WTC11 (cell line): ENCODE data around the gene RUNX1. TPM values are rescaled to one million over a fixed set of nuclear protein-coding genes. Genes with fewer than 3 reads are reported as not detected.
"Not testable (repeated sequence)": the region's sequence is repeated elsewhere in the genome, so short reads cannot be mapped to it uniquely, and the experiment has no call there.

Experiments used
- ATAC-seq: fragments of 200-7000 bp; cut with Tn5 transposase; 2 replicates; pipeline ENCODE4 v1.10.0; 2021; ENCODE audit warnings: mild to moderate bottlenecking, moderate library complexity
- CTCF ChIA-PET: fragments of 300-600 bp; sonication (Branson Sonifier 250); formaldehyde crosslinking; loops from one replicate; lab custom pipeline; 2021; ENCODE audit warnings: antibody characterized with exemption; lab: Charles Lee
- POLR2A ChIA-PET: fragments of 350-600 bp; sonication (Branson Sonifier 250); formaldehyde crosslinking; loops from one replicate; lab custom pipeline; 2021; ENCODE audit warnings: antibody characterized with exemption; lab: Charles Lee
- DNase-seq: peaks from one replicate; pipeline ENCODE4 v3.0.0; 2021; ENCODE audit warnings: low spot score
- H3K27ac Mint-ChIP-seq: 2 replicates; pipeline ENCODE4 v1.8.0; 2021; ENCODE audit warnings: mixed read lengths
- H3K27me3 Mint-ChIP-seq: 2 replicates; pipeline ENCODE4 v1.8.0; 2021; ENCODE audit warnings: low read depth, mild to moderate bottlenecking, moderate library complexity, mixed read lengths
- H3K36me3 Mint-ChIP-seq: 2 replicates; pipeline ENCODE4 v1.8.0; 2021; ENCODE audit warnings: mixed read lengths
- H3K4me1 Mint-ChIP-seq: 2 replicates; pipeline ENCODE4 v1.8.0; 2022; ENCODE audit warnings: mixed read lengths
- H3K4me3 Mint-ChIP-seq: 2 replicates; pipeline ENCODE4 v1.8.0; 2021; ENCODE audit warnings: mild to moderate bottlenecking, moderate library complexity, mixed read lengths
- H3K9me3 Mint-ChIP-seq: 2 replicates; pipeline ENCODE4 v1.8.0; 2021; ENCODE audit warnings: mixed read lengths
- ATF1 ChIP-seq: sonication (generic); formaldehyde crosslinking; IDR thresholded peaks from 2 replicates; pipeline ENCODE4 v1.8.1; 2023; ENCODE audit warnings: mild to moderate bottlenecking, moderate library complexity, missing genetic modification reagents
- CREB1 ChIP-seq: sonication (generic); formaldehyde crosslinking; IDR thresholded peaks from 2 replicates; pipeline ENCODE4 v1.8.0; 2023; ENCODE audit warnings: mild to moderate bottlenecking, missing genetic modification reagents
- ESRRA ChIP-seq: sonication (generic); formaldehyde crosslinking; IDR thresholded peaks from 2 replicates; pipeline ENCODE4 v1.8.1; 2022; ENCODE audit warnings: mild to moderate bottlenecking, missing genetic modification reagents, borderline replicate concordance
- FOXP1 ChIP-seq: sonication (generic); formaldehyde crosslinking; IDR thresholded peaks from 2 replicates; pipeline ENCODE4 v1.8.0; 2022; ENCODE audit warnings: missing genetic modification reagents, mild to moderate bottlenecking, moderate library complexity, borderline replicate concordance
- GABPB1 ChIP-seq: sonication (generic); formaldehyde crosslinking; IDR thresholded peaks from 2 replicates; pipeline ENCODE4 v1.8.1; 2023; ENCODE audit warnings: mild to moderate bottlenecking, missing genetic modification reagents
- GRHL2 ChIP-seq: fragments of 250-450 bp; sonication (Bioruptor Pico); IDR thresholded peaks from 2 replicates; pipeline ENCODE4 v1.8.0; 2022; ENCODE audit warnings: mild to moderate bottlenecking, moderate library complexity; ENCODE audit not compliant: insufficient replicate concordance, severe bottlenecking
- KAT7 ChIP-seq: sonication (generic); formaldehyde crosslinking; IDR thresholded peaks from 2 replicates; pipeline ENCODE4 v1.8.1; 2023; ENCODE audit warnings: missing genetic modification reagents, mild to moderate bottlenecking, borderline replicate concordance
- NFE2L1 ChIP-seq: sonication (generic); formaldehyde crosslinking; IDR thresholded peaks from 2 replicates; pipeline ENCODE4 v1.8.1; 2023; ENCODE audit warnings: missing genetic modification reagents
- NR2C2 ChIP-seq: sonication (generic); formaldehyde crosslinking; IDR thresholded peaks from 2 replicates; pipeline ENCODE4 v1.8.0; 2022; ENCODE audit warnings: mild to moderate bottlenecking, missing genetic modification reagents
- RORB ChIP-seq: fragments of 250-450 bp; sonication (Bioruptor Pico); IDR thresholded peaks from 2 replicates; pipeline ENCODE4 v1.9.0; 2021; ENCODE audit warnings: mild to moderate bottlenecking
- TCF7 ChIP-seq: sonication (generic); formaldehyde crosslinking; IDR thresholded peaks from 2 replicates; pipeline ENCODE4 v1.8.0; 2022; ENCODE audit warnings: mild to moderate bottlenecking, low read depth, missing genetic modification reagents, moderate library complexity
- ZNF219 ChIP-seq: sonication (generic); formaldehyde crosslinking; IDR thresholded peaks from 2 replicates; pipeline ENCODE4 v1.8.0; 2023; ENCODE audit warnings: missing genetic modification reagents, mild to moderate bottlenecking, borderline replicate concordance
- ZNF317 ChIP-seq: sonication (generic); formaldehyde crosslinking; IDR thresholded peaks from 2 replicates; pipeline ENCODE4 v1.8.1; 2023; ENCODE audit warnings: low read depth, mild to moderate bottlenecking, moderate library complexity, missing genetic modification reagents, borderline replicate concordance
- total RNA-seq: library from RNA; stranded (reverse); gene quantifications from 3 replicates; pipeline ENCODE4 v1.2.3, GENCODE V29; 2021
- TF ChIP-seq, protein P1 (sequence below): sonication (generic); formaldehyde crosslinking; IDR thresholded peaks from 2 replicates; pipeline ENCODE4 v1.8.0; 2022; ENCODE audit warnings: mild to moderate bottlenecking, missing genetic modification reagents
- TF ChIP-seq, protein P2 (sequence below): sonication (generic); formaldehyde crosslinking; conservative IDR thresholded peaks from 2 replicates; pipeline ENCODE4 v1.8.1; 2023; ENCODE audit warnings: mild to moderate bottlenecking, low read depth, missing genetic modification reagents, moderate library complexity
- TF ChIP-seq, protein P3 (sequence below): sonication (generic); formaldehyde crosslinking; IDR thresholded peaks from 2 replicates; pipeline ENCODE4 v1.8.0; 2023; ENCODE audit warnings: mild to moderate bottlenecking, missing genetic modification reagents

The RUNX1 gene
- total RNA-seq, 1 experiment from 2014 or later, result 2.2 TPM

DNA sequence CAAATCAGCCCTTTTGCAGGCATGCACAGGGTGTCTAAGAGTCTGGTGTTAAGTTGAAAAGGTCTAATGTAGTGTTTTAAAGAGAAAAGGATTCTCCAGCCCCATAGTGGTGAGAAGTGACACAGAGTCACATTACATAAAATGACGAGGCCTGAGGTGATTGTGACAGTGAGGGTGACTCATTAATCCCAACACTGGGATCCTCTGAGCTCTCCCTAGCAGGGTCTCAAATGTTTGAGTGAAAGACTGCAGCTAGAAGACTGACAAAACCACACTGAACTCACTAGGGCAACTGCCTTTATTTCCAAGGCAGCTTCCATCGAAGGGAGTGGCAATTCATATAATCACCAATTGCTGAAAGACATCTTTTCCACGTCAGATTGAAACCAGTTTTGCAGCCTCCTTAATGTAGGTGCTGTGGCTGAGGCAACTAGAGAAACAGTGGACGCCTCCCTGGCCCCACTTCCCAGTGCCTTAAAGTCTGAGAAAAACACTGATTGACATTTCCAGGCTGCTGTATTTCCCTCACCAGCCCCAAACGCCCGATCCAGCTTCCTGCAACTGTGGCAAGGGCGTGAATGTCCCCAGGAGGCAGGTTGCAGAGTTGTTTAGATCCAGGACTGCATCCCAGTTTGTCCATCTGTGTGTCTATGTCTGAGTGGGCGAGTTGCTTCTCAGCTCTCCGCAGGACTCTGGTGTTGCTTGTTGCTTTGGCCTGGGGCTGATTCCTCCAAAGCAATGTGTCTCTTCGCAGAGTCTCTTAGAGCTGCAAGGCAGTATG is 81.4 kb downstream of the RUNX1 start:
- DNase-seq, result no peak
- TF ChIP-seq CREB1 (CRISPR knock-in tag), result no peak
- no peak for TF ChIP-seq FOXP1 (CRISPR knock-in tag)
- TF ChIP-seq, protein P1, sequence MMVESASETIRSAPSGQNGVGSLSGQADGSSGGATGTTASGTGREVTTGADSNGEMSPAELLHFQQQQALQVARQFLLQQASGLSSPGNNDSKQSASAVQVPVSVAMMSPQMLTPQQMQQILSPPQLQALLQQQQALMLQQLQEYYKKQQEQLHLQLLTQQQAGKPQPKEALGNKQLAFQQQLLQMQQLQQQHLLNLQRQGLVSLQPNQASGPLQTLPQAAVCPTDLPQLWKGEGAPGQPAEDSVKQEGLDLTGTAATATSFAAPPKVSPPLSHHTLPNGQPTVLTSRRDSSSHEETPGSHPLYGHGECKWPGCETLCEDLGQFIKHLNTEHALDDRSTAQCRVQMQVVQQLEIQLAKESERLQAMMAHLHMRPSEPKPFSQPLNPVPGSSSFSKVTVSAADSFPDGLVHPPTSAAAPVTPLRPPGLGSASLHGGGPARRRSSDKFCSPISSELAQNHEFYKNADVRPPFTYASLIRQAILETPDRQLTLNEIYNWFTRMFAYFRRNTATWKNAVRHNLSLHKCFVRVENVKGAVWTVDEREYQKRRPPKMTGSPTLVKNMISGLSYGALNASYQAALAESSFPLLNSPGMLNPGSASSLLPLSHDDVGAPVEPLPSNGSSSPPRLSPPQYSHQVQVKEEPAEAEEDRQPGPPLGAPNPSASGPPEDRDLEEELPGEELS, result no peak
- TF ChIP-seq GRHL2 (CRISPR knock-in tag), result no peak
- no peak for TF ChIP-seq TCF7 (CRISPR knock-in tag)
- TF ChIP-seq NR2C2 (CRISPR knock-in tag), result no peak
- TF ChIP-seq ZNF219 (CRISPR knock-in tag), result no peak
- TF ChIP-seq ZNF317 (CRISPR knock-in tag), result no peak
- TF ChIP-seq, protein P2, sequence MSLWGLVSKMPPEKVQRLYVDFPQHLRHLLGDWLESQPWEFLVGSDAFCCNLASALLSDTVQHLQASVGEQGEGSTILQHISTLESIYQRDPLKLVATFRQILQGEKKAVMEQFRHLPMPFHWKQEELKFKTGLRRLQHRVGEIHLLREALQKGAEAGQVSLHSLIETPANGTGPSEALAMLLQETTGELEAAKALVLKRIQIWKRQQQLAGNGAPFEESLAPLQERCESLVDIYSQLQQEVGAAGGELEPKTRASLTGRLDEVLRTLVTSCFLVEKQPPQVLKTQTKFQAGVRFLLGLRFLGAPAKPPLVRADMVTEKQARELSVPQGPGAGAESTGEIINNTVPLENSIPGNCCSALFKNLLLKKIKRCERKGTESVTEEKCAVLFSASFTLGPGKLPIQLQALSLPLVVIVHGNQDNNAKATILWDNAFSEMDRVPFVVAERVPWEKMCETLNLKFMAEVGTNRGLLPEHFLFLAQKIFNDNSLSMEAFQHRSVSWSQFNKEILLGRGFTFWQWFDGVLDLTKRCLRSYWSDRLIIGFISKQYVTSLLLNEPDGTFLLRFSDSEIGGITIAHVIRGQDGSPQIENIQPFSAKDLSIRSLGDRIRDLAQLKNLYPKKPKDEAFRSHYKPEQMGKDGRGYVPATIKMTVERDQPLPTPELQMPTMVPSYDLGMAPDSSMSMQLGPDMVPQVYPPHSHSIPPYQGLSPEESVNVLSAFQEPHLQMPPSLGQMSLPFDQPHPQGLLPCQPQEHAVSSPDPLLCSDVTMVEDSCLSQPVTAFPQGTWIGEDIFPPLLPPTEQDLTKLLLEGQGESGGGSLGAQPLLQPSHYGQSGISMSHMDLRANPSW, result no peak
- no peak for TF ChIP-seq RORB (CRISPR knock-in tag)
- TF ChIP-seq NFE2L1, result no peak
- TF ChIP-seq KAT7 (CRISPR knock-in tag), result no peak
- no peak for TF ChIP-seq ATF1 (CRISPR knock-in tag)
- TF ChIP-seq ESRRA (CRISPR knock-in tag), result no peak
- TF ChIP-seq, protein P3, sequence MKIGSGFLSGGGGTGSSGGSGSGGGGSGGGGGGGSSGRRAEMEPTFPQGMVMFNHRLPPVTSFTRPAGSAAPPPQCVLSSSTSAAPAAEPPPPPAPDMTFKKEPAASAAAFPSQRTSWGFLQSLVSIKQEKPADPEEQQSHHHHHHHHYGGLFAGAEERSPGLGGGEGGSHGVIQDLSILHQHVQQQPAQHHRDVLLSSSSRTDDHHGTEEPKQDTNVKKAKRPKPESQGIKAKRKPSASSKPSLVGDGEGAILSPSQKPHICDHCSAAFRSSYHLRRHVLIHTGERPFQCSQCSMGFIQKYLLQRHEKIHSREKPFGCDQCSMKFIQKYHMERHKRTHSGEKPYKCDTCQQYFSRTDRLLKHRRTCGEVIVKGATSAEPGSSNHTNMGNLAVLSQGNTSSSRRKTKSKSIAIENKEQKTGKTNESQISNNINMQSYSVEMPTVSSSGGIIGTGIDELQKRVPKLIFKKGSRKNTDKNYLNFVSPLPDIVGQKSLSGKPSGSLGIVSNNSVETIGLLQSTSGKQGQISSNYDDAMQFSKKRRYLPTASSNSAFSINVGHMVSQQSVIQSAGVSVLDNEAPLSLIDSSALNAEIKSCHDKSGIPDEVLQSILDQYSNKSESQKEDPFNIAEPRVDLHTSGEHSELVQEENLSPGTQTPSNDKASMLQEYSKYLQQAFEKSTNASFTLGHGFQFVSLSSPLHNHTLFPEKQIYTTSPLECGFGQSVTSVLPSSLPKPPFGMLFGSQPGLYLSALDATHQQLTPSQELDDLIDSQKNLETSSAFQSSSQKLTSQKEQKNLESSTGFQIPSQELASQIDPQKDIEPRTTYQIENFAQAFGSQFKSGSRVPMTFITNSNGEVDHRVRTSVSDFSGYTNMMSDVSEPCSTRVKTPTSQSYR (CRISPR knock-in tag), result no peak
- no peak for TF ChIP-seq GABPB1 (CRISPR knock-in tag)
- H3K4me3 Mint-ChIP-seq, result no peak overlapping the region
- H3K9me3 Mint-ChIP-seq, result no peaks in the 10 kb centered on the region
- ATAC-seq, result no peak
- ChIA-PET CTCF (interaction anchor here (1.3 kb wide), 1 partner anchor 11 kb away, joined by 4 read pairs; no protein-coding TSS in a partner anchor), POLR2A (no interaction called here)
- H3K27ac Mint-ChIP-seq, result no peak overlapping the region
- no peaks in the 10 kb centered on the region for H3K36me3 Mint-ChIP-seq
- H3K27me3 Mint-ChIP-seq, result no peaks in the 10 kb centered on the region
- H3K4me1 Mint-ChIP-seq, result peaks cover 9% of the 10 kb centered on the region

DNA sequence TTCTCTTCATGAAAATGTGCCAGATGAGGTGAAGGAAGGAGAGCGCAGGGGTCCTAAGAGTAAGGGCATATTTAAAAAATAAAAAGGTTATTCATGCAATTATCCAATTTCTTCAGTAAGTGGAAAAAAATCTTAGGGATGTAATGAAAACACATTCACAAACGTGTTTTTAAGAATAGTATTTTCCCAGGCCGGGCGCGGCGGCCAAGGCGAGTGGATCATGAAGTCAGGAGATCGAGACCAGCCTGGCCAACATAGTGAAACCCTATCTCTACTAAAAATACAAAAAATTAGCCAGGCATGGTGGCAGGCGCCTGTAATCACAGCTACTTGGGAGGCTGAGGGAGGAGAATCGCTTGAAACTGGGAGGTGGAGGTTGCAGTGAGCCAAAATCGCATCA is 82.2 kb downstream of the RUNX1 start:
- DNase-seq, H3K9me3 Mint-ChIP-seq, H3K27ac Mint-ChIP-seq, H3K4me1 Mint-ChIP-seq, H3K4me3 Mint-ChIP-seq, ATAC-seq, POLR2A ChIA-PET, H3K27me3 Mint-ChIP-seq, H3K36me3 Mint-ChIP-seq: not testable (repeated sequence)
- CTCF ChIA-PET, result interaction anchor here (1.3 kb wide), 1 partner anchor 10 kb away, joined by 4 read pairs; no protein-coding TSS in a partner anchor
